ENCODE measurements around the gene MIER3.

Gene MIER3

DNA sequence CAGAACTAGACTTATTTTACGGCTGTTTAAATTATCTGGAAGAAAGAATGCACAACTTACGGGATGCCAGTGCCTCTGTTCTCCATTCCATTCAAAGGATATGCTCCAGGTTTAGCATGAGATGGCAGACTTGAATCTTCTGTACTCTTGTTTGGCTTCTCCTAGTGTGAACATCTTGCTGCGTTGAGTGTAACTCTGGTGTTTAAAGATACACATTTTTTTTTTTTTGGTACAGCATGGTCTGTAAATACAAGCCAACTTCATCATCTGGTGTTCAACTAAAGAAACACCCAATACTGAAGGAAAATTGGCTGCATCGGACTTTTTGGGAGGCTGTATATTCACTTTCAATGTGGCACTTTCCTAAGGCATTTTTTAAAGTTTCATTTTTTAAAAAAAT is 7.4 kb upstream of the MIER3 start:
- no peak for DNase-seq (ENCODE audit: low read depth)

DNA sequence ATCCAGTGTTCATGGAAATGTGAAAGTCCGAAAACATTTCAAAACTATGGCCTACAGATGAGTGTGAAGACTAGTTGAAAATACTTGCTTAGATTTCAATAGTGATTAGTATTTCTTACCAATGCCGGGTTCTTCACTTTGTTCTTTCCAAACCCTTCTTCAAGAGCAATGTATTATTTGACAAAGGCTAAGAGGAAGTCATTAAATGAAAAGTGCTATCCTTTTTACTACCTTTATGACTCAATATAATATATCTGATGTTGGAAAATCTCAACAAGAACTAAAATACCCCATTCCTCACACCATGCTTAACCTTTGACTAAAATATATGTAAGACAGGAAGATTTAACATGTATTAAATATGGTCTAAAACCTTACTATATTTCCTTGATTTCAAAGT is 6.7 kb upstream of the MIER3 start:
- no peak for DNase-seq (ENCODE audit: low read depth)

DNA sequence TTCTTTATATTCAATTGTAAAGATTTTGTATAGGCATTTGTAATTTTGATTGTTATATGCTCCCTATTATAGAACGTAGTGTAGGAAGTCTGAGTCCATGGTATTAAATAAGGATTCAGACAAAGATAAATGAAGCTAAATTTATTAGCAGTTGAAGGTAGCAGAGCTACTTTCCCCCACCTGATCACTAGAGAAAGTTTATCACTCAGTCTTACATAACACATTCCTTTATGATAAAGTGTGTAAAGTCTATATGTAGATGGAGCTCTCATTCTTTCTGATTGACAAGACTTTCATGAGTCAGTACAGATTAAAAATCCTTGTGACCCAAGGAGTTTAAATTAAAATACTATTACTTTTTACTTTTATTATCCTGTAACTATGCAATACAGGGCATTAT is 2.3 kb upstream of the MIER3 start:
- DNase-seq (ENCODE audit: low read depth) = no peak

DNA sequence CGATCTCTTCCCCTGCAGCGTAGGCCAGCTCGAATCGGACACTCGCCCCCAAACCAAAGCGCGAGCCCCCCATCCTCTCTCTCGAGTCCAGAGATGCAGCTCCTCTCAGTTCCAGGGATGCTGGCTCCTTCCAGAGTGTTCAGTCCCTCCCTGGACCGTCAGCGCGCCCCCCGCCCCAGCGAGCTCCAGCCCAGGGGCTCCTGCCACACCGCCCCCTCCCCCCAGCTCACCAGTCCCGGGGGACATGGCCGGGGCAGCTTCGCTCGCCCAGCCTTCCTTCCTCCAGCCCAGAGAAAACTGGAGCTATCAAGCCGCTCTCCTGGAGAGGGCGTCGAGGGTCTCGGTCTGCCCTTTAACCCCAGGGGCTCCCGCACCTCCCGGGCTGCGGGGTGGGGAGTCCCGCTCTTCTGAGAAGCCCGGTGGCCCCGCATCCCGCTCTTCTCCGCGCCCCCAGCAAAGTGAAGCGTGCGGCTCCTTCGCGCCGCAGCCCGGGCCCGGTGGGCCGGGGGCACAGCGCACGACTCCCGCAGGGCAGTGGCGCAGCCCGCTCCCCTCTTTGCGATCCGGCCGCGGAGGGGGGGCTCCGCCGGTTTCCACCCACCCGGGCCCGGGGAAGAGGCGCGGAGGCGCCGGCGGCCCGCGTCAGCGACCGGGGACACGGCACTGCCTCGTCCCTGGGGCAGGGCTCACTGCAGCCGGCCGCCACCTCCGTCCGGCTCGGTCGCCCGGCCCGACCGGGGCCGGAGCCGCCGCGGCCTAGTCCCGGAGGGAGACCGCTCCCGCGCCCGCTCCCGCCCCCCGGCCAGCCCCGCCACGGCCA is 587 bp downstream of the MIER3 start:
- peak; percentile 1 for DNase-seq (ENCODE audit: low read depth)

DNA sequence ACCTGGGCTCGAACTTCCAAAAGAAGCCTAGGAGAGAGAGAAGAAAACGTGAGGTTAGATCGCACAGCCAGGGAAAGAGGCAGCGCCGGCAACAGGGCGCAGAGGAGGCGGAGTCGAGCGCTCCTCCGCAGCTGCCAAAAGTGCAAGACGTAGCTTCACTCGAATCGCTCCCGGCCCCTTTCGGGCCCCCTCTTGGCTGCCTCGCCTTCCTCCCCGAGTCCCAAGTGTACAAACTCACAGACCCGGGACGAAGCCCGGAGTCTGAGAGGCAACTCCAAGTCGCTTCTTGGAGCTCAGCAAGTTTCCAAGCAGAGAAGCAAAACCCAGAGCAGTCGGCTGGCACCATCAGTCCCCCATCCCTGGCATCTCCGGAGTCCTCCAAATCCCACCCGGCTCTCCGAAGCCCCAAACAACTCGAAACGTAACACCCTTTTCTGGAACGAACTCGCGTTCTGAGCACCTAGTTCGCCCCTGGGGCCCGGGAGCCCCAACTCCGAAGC is 1.2 kb downstream of the MIER3 start:
- DNase-seq (ENCODE audit: low read depth) = peak; percentile 31

DNA sequence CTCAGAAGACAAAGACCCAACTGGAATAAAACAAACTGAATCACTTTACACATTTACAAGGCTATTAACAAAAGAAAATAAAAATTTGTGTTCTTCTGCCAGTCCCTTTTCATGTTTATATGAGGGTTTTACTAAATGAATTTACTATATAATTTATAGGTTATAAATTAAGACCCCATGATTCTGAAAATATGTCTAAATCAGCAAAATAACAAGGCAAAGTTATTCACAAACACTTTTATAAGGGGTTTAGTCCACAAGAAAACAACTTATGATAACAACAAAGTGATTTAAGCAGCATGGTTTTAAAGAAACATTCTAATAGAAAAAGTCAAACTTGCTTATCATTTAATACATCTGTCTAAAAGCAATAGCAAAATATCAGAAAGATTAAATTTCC is 4.9 kb downstream of the MIER3 start:
- no peak for DNase-seq (ENCODE audit: low read depth)

DNA sequence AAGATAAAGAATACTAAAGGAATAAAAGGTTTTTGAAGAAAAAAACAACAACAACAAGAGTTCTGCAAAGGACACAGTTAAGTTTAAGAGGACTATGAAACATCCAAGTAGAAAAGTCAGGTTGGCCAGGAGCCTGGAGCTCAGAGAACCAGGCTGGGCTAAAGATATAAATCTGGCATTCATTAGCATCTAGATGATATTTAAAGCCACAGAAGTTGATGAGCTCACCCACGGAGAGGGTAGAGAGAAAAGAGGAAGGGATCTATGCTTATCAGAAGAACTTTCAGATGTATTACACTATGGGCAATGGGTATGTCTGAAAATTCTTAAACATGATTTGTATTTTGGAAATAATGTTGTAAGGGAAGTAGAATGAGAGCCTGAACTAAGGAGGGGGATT is 9.9 kb downstream of the MIER3 start:
- DNase-seq (ENCODE audit: low read depth) = no peak

DNA sequence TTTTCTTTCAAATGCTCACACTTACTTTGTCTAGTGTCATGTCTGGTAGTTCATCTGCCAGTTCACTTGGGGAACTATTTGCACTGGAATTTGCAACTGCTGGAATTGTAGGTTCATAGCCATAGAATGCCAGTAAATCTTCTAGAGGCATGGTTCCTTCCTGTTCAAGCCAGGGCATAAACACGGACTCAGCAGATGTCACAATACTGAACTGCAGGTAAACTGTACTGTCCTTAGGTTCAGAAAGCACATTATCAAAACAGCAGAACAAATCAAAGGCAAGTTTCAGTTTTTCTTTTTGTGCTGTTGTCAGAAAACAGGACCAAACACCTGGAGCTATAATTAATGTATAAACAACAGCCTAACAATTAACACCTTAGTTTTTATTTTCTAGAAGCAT is 13.1 kb downstream of the MIER3 start:
- DNase-seq (ENCODE audit: low read depth) = no peak

DNA sequence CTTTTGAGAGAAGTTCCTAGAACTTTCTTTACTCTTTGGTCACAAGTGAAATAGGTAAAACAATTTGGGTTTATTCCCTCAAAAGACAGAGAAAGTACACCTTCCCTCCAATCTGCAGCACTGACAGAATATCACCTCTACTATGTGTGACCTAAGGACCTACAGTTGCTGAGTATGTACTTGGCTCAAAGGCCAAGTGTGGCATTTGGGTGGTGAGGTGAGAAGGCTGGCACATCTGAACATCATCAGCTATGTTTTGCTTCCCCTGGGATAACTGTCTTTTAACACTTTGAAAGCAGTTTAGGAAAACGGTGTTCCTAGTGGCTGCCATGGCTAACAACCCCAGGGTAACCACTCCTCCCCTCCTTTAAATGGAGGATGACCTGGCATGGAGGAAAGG is 17.6 kb downstream of the MIER3 start:
- no peak for DNase-seq (ENCODE audit: low read depth)

DNA sequence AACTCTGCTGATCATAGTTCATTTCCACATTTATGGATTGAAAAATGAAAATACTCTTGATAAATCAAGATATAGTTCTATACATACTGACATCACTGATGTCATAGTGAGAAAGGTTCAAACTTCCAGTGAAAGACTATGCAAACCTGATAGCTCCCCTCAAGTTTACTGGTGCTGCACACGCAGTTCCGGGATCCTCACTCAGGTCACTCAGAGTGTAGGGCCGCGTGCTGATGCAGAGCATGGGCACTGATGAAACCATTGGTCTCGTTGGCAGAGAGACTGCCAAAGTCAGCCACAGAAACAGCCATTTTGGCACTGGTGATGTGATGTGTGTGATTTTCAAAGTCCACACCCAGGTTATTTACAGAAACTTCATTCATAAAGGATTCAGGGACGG is 29.0 kb downstream of the MIER3 start:
- no peak for DNase-seq (ENCODE audit: low read depth)

DNA sequence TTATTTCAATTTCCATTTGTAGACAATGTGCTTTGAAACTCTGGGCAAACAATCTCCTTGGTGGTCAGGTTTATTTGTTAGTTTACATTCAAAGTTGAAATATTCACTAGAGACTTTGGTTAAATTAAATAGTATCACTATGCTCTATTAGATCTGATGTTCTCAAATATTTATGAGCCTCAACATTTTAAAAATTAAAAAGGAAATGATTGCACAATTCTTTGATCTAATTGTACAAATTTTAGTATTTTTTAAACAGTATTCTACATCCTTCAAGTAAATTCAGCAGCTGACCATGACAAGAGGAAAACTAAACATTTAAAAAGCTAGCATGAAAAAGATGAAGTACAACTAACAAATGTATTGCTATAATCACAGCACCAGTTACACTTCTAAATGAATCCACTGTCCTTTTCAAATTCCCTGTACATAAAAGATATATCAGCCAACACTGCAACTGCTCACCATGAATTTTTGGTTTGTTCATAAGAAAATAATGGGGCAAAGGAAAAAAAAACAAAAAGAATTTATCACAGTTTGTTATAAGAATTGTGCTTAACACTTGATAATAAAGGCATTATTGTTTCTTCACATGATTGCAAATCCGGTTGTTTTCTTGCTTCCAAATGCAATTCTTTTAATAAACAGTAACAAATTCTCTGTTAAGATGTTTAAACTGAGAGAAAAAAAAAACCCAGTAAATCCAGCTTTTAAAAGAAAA is 31.8 kb downstream of the MIER3 start:
- no peak for DNase-seq (ENCODE audit: low read depth)

DNA sequence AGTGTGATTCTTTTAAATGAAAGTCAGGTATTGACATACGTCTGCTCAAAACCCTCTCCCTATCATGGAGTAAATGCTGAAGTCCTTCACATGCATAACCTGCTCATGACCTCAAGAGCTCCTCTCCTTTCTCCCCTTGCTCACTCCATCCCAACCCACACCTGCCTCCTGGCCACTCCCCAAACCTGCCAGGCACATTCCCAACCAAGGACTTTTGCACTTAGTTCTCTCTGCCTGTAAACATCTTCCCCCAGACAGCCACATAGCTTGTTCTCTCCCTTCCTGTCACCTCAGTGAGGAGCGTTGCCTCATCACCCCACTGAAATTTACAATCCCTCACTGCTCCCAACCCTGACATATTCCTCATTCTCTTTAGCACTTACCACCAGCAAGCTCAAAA is 33.9 kb downstream of the MIER3 start:
- no peak for DNase-seq (ENCODE audit: low read depth)

DNA sequence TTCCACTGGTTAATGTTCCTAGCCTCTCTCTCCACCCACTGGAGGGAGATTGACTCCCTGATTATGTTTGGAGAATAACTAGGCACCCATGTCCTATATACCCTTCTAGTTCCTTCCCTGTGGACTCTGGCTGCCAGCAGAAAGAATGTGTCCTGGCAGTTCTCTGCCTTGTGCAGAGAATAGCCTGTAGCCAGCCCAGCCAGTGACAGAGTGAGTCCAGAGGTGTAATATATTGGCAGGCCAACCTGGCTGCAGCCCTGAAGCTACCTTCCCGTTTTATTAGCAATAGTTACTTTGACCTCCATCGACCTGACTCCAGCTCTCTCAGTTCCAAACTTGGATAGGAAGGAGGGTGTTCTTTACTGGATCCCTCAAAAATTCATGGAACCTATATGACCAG is 34.4 kb downstream of the MIER3 start:
- no peak for DNase-seq (ENCODE audit: low read depth)

DNA sequence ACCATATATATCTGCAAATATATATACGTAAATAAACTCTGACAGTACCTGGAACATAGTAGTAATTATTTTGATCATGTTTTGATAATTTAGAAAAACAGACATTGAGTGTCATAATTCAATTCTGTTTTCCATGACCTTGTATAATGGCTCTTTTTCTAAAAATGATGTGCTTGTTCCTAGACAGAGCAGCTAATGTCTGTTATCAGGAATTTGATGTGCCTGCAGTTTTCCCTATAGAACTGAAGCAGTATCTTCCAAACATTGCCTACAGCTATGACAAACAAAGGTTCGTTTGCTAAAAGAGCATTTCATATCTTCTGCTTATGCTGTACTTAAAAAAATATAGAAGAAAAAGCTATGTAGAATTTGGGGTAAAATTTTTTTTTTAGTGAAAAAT is 37.2 kb downstream of the MIER3 start:
- DNase-seq (ENCODE audit: low read depth) = no peak

DNA sequence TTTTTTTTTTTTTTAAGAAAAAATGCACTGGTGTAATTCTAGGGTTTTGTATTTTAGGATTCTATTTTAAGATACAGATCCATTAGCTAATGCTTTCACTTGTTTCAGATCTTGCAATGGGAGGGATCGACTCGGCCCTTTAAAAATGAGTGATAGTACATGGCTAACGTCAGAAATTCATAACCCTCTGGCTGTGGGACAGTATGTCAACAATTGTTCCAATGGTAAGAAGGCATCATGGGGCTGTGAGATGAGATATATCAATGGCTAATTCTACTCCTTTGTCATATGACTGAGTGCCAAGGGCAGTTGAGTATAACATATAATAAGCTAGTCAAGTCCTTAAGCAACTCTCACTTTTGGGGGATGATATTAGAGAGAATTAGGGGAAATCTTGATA is 38.2 kb downstream of the MIER3 start:
- DNase-seq (ENCODE audit: low read depth) = no peak

DNA sequence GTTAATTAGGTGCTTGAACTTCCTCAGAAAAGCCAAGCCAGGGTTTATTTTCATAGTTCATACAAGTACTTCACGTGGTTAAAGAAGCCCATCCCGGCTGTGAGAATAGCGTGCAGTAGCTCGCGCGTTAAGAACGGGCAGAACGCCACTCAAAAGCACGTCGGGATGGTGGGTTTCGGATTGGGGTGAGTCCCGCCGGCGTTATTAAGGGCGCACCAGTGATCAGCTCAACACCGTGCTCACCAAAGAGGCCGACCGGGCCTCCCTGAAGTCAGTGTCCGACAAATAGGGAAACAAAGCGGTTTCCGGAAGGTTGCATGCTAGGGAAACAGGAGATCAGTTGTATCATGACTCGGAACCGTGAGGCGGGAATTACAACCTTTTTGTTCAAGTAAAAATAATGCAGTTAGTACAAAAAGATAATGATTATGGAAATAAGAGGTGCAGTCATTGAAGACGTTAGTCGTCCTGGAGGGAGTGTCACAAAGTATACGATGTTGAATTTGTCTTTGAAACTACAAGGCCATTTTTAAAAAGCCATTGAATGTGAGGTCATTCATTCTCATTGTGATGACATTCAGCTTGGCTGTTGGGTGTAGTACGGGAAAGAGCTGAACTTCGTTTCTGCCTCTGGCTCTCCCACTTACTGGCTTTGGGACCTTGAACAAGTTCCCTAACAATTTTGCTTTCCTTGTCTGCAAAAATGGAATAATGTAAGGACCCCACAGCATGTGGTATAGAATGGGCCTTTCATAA is 41.5 kb downstream of the MIER3 start:
- no peak for DNase-seq (ENCODE audit: low read depth)

DNA sequence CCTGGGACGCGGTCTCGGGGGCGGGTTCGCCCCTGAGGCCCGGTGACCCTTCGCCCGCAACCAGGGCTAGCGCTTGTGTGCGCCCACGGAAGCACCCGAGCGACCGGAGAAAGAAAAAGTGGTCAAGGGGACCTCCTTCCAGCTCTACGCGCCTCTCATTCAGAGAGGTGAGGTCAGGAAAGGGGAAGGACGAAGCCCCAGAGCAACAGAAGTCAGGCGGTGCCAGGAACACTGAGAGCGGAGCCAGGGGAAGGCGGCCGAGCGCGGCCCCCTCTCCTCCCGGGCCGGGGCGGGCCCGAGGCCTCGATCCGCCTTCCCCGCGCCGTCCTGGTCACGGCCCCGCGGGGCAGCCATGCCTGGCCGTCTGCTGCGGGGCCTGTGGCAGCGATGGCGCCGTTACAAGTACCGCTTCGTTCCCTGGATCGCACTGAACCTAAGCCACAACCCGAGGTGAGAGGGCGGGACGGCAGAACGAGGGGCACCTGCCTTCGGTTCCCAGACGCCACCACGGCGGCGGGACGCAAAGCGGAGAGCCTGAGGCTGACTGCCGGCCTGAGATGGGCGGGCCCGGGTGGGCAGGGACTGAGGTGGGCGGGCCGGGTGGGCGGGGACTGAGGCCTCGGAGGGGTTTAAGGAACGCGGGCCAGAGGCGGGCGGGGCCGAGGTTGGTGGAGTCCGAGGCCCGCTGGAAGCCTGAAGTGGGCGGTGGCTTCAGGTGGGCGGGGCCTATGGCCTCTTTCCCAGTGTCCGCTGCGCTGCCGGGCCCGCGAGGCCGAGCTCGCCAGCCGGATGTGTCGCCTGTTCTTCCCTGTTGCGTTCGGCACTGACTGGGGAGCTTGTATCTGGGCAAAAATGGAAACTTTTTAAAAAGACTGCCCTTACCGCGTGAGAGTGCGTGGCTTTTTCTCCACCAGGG is 42.4 kb downstream of the MIER3 start, which contains the start of gene SETD9:
Gene SETD9, plus strand, starts transcription at position 303 of the 916 bp plus-strand sequence. Its CDS starts 50 bp downstream, at position 353.
- DNase-seq (ENCODE audit: low read depth) = peak; percentile 93

DNA sequence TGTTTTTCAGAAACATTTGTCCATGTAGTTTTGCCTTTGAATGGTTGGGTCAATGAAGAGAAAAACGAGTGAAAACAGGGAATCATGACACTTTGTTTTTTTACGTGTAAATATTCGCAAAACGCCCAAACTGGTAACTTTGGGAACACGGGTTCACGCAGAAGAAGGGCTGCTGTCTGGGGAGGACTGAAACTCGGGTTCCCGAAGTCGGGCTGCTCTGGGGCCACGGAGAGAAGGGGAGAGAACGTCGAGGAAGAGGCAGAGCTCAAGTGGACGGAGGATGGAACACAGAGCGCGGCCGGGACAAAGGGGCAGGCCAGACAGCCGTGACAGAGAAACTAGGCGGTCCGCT is 43.0 kb downstream of the MIER3 start:
- DNase-seq (ENCODE audit: low read depth) = no peak

DNA sequence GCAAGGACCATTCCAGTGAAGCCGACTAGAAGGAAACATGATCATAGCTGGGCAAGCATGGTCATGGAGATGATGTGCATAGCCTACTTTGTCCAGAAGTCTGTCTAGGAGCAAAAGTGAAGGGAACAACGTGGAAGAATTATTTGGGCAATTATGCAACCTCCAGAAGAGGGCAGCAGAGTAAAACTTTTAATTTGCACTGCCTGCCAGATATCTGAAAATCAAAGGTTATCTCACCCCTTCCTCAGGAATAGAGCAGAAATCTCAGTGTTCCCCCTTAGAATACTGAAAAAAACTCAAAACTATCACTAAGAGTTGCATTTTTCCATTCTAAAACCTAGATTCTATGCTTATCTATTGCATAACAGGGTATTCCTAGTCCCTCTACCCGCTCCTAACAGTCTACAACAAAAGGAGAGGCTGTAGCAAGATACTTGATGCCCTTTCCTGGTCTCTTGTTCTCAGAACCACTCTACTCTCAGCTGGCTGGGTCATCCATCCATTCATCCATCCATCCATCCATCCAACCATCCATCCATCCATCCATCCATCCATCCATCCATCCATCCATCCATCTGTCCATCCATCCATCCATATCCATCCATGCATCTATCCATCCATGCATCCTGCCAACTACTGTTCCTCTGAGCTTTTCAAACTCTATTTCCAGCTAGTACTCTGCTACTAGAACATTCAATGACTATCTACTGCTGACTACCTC is 50.9 kb downstream of the MIER3 start:
- DNase-seq (ENCODE audit: low read depth) = no peak

DNA sequence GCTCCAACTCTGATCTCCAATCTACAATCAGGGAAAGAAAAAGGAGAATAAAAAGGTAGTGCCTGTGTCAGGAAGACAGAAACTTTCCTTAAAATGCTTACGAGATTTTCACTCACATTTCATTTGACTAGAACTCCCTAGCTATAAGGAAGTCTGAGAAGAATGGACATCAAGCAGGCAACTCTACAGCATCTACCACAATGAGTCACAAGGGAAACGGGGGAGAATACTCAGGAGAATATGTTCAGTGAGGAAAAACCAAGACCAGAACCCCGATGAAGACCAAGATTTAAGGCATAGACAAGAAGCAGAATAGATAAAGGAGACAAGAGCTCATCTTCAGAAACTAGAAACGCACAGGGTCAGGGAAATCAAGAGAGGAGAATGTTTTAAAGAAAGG is 51.5 kb downstream of the MIER3 start:
- DNase-seq (ENCODE audit: low read depth) = no peak

DNA sequence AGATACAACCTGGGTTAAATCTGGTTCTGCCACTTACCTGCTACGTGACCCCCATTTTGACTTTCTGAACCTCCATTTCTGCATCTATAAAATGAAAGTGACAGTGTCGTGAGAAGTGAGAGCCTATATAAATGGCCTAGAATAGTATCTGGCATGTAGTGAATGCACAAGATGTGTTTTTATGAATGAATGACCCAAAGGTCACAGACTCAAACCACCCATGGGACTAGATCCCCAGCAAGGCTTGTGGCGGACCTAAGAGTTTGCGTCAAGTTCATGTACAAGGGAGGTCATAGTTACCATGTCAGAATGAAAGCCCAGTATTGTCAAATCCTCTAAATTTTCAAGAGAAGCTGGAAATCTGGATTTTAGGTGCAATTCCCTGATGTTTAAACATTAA is 53.7 kb downstream of the MIER3 start:
- DNase-seq (ENCODE audit: low read depth) = no peak

Data from stimulated activated CD8-positive, alpha-beta memory T cell treated with anti-CD3 and anti-CD28 coated beads, Interleukin-4, amount 100 ng/mL, for 24 hours (primary cell).